ENCODE data around the gene CLTCL1. TPM values are rescaled to one million over a fixed set of nuclear protein-coding genes. Genes with fewer than 3 reads are reported as not detected.
A peak's percentile ranks its signal among the peaks of the same experiment; 100 is the strongest.

The CLTCL1 gene
- total and polyA plus RNA-seq, 9 of the 15 experiments (the other 6 are each of a cell fraction or from before 2014, with no cell fraction given), result 1.1 to 11.7 (median 5.0) TPM

DNA sequence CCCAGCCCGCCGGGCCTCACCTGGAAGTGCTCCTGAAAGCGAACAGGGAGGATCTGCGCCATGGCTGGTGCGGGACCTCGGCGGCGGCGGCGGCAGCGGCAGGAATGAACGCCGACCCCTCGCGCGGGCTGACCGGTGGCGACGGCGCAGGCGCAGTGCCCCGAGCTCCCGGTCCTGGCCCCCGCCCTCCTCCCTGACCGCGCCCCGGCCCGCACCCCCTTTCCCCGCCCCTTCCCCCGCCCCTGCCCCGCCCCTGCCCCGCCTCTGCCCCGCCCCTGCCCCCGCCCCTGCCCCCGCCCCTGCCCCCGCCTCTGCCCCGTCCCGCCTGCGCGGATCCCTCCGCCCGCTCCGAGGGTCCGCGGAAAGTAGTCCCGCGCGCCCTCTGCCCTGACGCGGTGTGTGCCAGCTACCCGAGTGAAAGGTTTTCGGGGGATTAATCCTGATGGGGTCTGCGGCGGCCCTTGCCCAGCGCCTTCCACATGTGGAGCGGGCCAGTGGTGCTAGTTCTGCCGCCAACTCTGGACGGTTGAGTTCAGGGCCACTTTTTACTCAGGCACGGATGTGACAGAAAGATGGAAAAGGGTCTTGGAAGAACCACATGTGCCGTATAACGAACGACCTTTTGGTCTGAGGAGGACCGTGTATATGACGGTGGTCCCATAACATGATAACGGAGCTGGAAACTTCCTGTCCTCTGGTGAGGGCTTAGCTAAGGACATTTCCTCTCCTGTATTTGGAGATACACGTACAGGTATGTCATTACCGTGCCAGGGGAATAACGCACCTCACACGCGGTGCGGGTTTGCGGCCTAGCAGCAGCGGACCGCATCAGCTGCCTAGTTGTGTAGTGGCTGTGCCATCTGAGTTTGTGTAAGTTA, at the start of gene CLTCL1 (continued):
- TF ChIP-seq, protein P1, sequence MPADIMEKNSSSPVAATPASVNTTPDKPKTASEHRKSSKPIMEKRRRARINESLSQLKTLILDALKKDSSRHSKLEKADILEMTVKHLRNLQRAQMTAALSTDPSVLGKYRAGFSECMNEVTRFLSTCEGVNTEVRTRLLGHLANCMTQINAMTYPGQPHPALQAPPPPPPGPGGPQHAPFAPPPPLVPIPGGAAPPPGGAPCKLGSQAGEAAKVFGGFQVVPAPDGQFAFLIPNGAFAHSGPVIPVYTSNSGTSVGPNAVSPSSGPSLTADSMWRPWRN (IDR thresholded peaks at IDR 0.05; ENCODE audit: low read depth), result peak; percentile 52; the same call in 1 of the 2 replicates
- TF ChIP-seq NCOA2 (IDR thresholded peaks at IDR 0.05; ENCODE audit: partially characterized antibody in 2 of 2), result no peak
- TF ChIP-seq FOXM1 (IDR thresholded peaks at IDR 0.05; ENCODE audit: low read depth), result 0 out of 2 replicates have a peak, but pooled peaks have one; percentile 63
- no peak for TF ChIP-seq FOXM1 (CRISPR knock-in tag; IDR thresholded peaks at IDR 0.05; ENCODE audit: low read depth)
- no peak for TF ChIP-seq SRSF3 (IDR thresholded peaks at IDR 0.05; ENCODE audit: insufficient read depth, low read length)
- peak; percentile 75; the same call in 1 of the 2 replicates for TF ChIP-seq NFATC3 (IDR thresholded peaks at IDR 0.05)
- TF ChIP-seq NFRKB (IDR thresholded peaks at IDR 0.05; ENCODE audit: low read depth), result 0 out of 2 replicates have a peak, but pooled peaks have one; percentile 86
- TF ChIP-seq SRSF1 (IDR thresholded peaks at IDR 0.05; ENCODE audit: low read depth, low read length), result no peak
- no peak for TF ChIP-seq ZNF274 (IDR thresholded peaks at IDR 0.05; ENCODE audit: borderline replicate concordance, low read depth, low read length)
- TF ChIP-seq MTA1 (IDR thresholded peaks at IDR 0.05; ENCODE audit: borderline replicate concordance), result peak; percentile 91
- TF ChIP-seq ZNF24 (IDR thresholded peaks at IDR 0.05), result peak; percentile 63; the same call in 1 of the 2 replicates
- peak; percentile 60; the same call in 1 of the 2 replicates for TF ChIP-seq RAD51 (IDR thresholded peaks at IDR 0.05; ENCODE audit: borderline replicate concordance, low read depth)
- no peak for TF ChIP-seq ZKSCAN8 (CRISPR knock-in tag; IDR thresholded peaks at IDR 0.05)
- TF ChIP-seq SAP30 (IDR thresholded peaks at IDR 0.05; ENCODE audit: borderline replicate concordance, insufficient read depth, low read depth, low read length, poor library complexity, severe bottlenecking), result peak; percentile 88
- peak; percentile 85 for TF ChIP-seq NCOA6 (IDR thresholded peaks at IDR 0.05)
- TF ChIP-seq, protein P2, sequence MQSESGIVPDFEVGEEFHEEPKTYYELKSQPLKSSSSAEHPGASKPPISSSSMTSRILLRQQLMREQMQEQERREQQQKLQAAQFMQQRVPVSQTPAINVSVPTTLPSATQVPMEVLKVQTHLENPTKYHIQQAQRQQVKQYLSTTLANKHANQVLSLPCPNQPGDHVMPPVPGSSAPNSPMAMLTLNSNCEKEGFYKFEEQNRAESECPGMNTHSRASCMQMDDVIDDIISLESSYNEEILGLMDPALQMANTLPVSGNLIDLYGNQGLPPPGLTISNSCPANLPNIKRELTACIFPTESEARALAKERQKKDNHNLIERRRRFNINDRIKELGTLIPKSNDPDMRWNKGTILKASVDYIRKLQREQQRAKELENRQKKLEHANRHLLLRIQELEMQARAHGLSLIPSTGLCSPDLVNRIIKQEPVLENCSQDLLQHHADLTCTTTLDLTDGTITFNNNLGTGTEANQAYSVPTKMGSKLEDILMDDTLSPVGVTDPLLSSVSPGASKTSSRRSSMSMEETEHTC (IDR thresholded peaks at IDR 0.05), result peak; percentile 15; the same call in 1 of the 2 replicates
- TF ChIP-seq TOE1 (IDR thresholded peaks at IDR 0.05; ENCODE audit: borderline replicate concordance), result peak; percentile 89
- TF ChIP-seq TOE1 (CRISPR knock-in tag; IDR thresholded peaks at IDR 0.05; ENCODE audit: borderline replicate concordance, low read depth), result no peak; the same call in none of the 2 replicates
- 0 out of 2 replicates have a peak, but pooled peaks have one; percentile 31 for TF ChIP-seq THRAP3 (IDR thresholded peaks at IDR 0.05; ENCODE audit: borderline replicate concordance)
- peak; percentile 96 for TF ChIP-seq EP400 (IDR thresholded peaks at IDR 0.05)
- TF ChIP-seq NRF1 (conservative IDR thresholded peaks at IDR 0.05 in 1 of 2, IDR thresholded peaks at IDR 0.05 in 1 of 2), result peak; percentile 88 to 89
- no peak for TF ChIP-seq FOXP1 (CRISPR knock-in tag; IDR thresholded peaks at IDR 0.05)
